D721Med (cell line): ENCODE measurements around the gene PSD4.

Source experiments
- DNase-seq: peaks from one replicate; pipeline ENCODE4 v3.0.0; 2011; ENCODE audit warnings: low spot score; ENCODE audit not compliant: insufficient read length
- FAIRE-seq: peaks from 2 replicates; lab custom pipeline; 2011; peaks lifted over from hg19 to GRCh38; lab: Jason Lieb, UNC
- CTCF ChIP-seq: IDR thresholded peaks from 2 replicates; pipeline ENCODE4 v1.5.1; 2012; ENCODE audit warnings: mild to moderate bottlenecking, control low read depth; ENCODE audit not compliant: insufficient read depth; ENCODE audit errors: missing control alignments

PSD4 gene

GRCh38 chr2:113169586-113169985 lies 4.2 kb upstream of the PSD4 start:
- FAIRE-seq (no peak), DNase-seq (no peak)
- no peak for TF ChIP-seq CTCF

GRCh38 chr2:113171334-113172075 lies 2.3 kb upstream of the PSD4 start:
- FAIRE-seq (no peak), DNase-seq (no peak)
- TF ChIP-seq CTCF: no peak

GRCh38 chr2:113172721-113173541 lies 840 bp upstream of the PSD4 start:
- FAIRE-seq: no peak
- DNase-seq: no peak
- no peak for TF ChIP-seq CTCF

GRCh38 chr2:113174376-113174750 lies 592 bp downstream of the PSD4 start:
- no peak for TF ChIP-seq CTCF
- DNase-seq: no peak
- FAIRE-seq: no peak

- no peak for DNase-seq
- TF ChIP-seq CTCF: no peak
Measured at GRCh38 chr2:113175042-113175628, 1.4 kb downstream of the PSD4 start.

GRCh38 chr2:113175736-113176695 lies 2.2 kb downstream of the PSD4 start:
- no peak for TF ChIP-seq CTCF
- FAIRE-seq (no peak), DNase-seq (no peak)

More at GRCh38 chr2:113175042-113175628, 1.4 kb downstream of the PSD4 start:
- FAIRE-seq: no peak
